NCI-H2029 treated with DMSO at 0.1 percent for 48 hours (cell line): Measurements from ENCODE around the gene CSNK1E.
"Not testable (repeated sequence)": the region's sequence is repeated elsewhere in the genome, so short reads cannot be mapped to it uniquely, and the experiment has no call there.

ENCODE experiments used
- DNase-seq: peaks from one replicate; lab custom pipeline; 2025; lab: John Stamatoyannopoulos, UW

CSNK1E gene

GRCh38 chr22:38317122-38317994, at the start of gene CSNK1E:
Gene CSNK1E (minus strand): TSS chr22:38317433. CDS start chr22:38314157, 3,276 bp downstream.
- no peak for DNase-seq

- DNase-seq: not testable (repeated sequence)
Observed at GRCh38 chr22:38365829-38366228, 48.6 kb upstream of the CSNK1E start.

- not testable (repeated sequence) for DNase-seq
Observed at GRCh38 chr22:38365174-38365573, 47.9 kb upstream of the CSNK1E start.

- not testable (repeated sequence) for DNase-seq
Observed at GRCh38 chr22:38360560-38360959, 43.3 kb upstream of the CSNK1E start.

GRCh38 chr22:38359817-38360216, 42.6 kb upstream of the CSNK1E start:
- not testable (repeated sequence) for DNase-seq

GRCh38 chr22:38357971-38358370, 40.7 kb upstream of the CSNK1E start:
- not testable (repeated sequence) for DNase-seq

GRCh38 chr22:38355275-38355674, 38.0 kb upstream of the CSNK1E start:
- DNase-seq: no peak

- no peak for DNase-seq
Observed at GRCh38 chr22:38353701-38354100, 36.5 kb upstream of the CSNK1E start.

- no peak for DNase-seq
Observed at GRCh38 chr22:38353142-38353629, 36.0 kb upstream of the CSNK1E start.

- no peak for DNase-seq
Observed at GRCh38 chr22:38352436-38352835, 35.2 kb upstream of the CSNK1E start.

- DNase-seq: no peak
Observed at GRCh38 chr22:38350444-38351359, 33.5 kb upstream of the CSNK1E start.

- DNase-seq: no peak
Observed at GRCh38 chr22:38348751-38349496, 31.7 kb upstream of the CSNK1E start.

GRCh38 chr22:38347944-38348750, 30.9 kb upstream of the CSNK1E start:
- no peak for DNase-seq

- DNase-seq: no peak
Observed at GRCh38 chr22:38347181-38347943, 30.1 kb upstream of the CSNK1E start.

GRCh38 chr22:38346506-38346905, 29.3 kb upstream of the CSNK1E start:
- no peak for DNase-seq

- no peak for DNase-seq
Observed at GRCh38 chr22:38345782-38346181, 28.5 kb upstream of the CSNK1E start.

- DNase-seq: not testable (repeated sequence)
Observed at GRCh38 chr22:38339893-38340292, 22.7 kb upstream of the CSNK1E start.

- no peak for DNase-seq
Observed at GRCh38 chr22:38338772-38339379, 21.6 kb upstream of the CSNK1E start.

- no peak for DNase-seq
Observed at GRCh38 chr22:38336699-38337098, 19.5 kb upstream of the CSNK1E start.

- no peak for DNase-seq
Observed at GRCh38 chr22:38335077-38335476, 17.8 kb upstream of the CSNK1E start.
